Central memory CD4-positive, alpha-beta T cell (primary cell): ENCODE data around the gene RO60.

Experiments used
- DNase-seq: peaks from one replicate; pipeline ENCODE4 v3.0.0; 2022

RO60 gene

GRCh38 chr1:193062698-193063463 lies 3.5 kb downstream of the RO60 start:
- no peak for DNase-seq

GRCh38 chr1:193065954-193066353 lies 6.5 kb downstream of the RO60 start:
- DNase-seq = no peak

GRCh38 chr1:193066606-193067005 lies 7.2 kb downstream of the RO60 start:
- DNase-seq = no peak

GRCh38 chr1:193068013-193068412 lies 8.6 kb downstream of the RO60 start:
- DNase-seq = no peak

GRCh38 chr1:193069748-193070385 lies 10.5 kb downstream of the RO60 start:
- no peak for DNase-seq

GRCh38 chr1:193070386-193070753 lies 11.0 kb downstream of the RO60 start:
- no peak for DNase-seq

- DNase-seq = no peak
Observed at GRCh38 chr1:193070942-193071341, 11.5 kb downstream of the RO60 start.

GRCh38 chr1:193077991-193078390 lies 18.6 kb downstream of the RO60 start:
- no peak for DNase-seq

GRCh38 chr1:193079187-193079586 lies 19.8 kb downstream of the RO60 start:
- DNase-seq = no peak

- no peak for DNase-seq
Observed at GRCh38 chr1:193083365-193084088, 24.1 kb downstream of the RO60 start.

GRCh38 chr1:193085263-193085662 lies 25.9 kb downstream of the RO60 start:
- DNase-seq = no peak

GRCh38 chr1:193086342-193086741 lies 26.9 kb downstream of the RO60 start:
- no peak for DNase-seq

- DNase-seq = no peak
Observed at GRCh38 chr1:193087893-193088292, 28.5 kb downstream of the RO60 start.

GRCh38 chr1:193090865-193091264 lies 31.5 kb downstream of the RO60 start:
- DNase-seq = no peak

GRCh38 chr1:193094112-193094511 lies 34.7 kb downstream of the RO60 start:
- no peak for DNase-seq

- no peak for DNase-seq
Observed at GRCh38 chr1:193102662-193103061, 43.2 kb downstream of the RO60 start.

- DNase-seq = no peak
Observed at GRCh38 chr1:193103759-193104501, 44.5 kb downstream of the RO60 start.

GRCh38 chr1:193104502-193104906 lies 45.1 kb downstream of the RO60 start:
- no peak for DNase-seq

- peak; percentile 51 for DNase-seq
Observed at GRCh38 chr1:193104907-193105820, 45.8 kb downstream of the RO60 start, which contains the start of gene GLRX2. GLRX2 (minus strand) TSS chr1:193105414; CDS start chr1:193105382, 32 bp downstream.

- DNase-seq = no peak
Observed at GRCh38 chr1:193105821-193106177, 46.4 kb downstream of the RO60 start.

- no peak for DNase-seq
Observed at GRCh38 chr1:193108471-193108870, 49.1 kb downstream of the RO60 start.
